GM21515 (cell line): Measurements from ENCODE around the gene MAD1L1.

ENCODE experiments used
- ATAC-seq: cut with Tn5 transposase; IDR thresholded peaks from one replicate; pipeline ENCODE4 v1.9.1; 2021; ENCODE audit not compliant: unreplicated experiment

Gene MAD1L1

DNA sequence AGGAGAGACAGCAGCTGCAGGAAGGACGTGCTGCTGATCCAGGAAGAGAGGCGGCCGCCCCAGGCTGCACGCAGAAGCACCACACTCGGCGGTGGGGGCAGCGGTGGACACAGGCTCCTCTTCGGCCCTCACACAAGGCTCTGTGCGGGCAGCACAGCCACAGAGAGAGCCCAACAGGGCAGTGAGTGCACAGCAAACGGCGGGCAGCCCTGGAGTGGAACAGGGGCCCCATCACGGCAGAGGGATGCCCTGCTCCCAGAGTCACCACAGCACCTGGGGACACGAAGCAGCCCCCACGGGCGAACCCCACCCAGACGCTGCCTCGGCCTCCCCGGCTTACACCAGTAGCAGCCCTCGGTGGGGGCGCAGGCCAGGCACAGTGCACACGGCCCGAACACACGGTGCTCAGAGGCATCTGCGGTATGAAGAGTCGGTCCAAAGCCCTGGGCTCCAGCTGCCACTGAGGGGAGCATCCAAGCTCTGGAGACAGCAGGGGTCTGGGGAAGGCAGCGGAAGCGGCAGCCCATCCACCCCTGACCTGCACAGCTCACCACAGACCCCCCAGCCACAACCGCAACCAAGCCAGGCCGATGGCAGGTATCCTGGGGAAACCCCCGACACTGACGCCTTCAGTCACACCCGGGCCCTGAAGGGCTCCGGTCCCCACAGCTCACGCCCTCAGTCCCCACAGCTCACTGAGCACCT, 26.1 kb upstream of the MAD1L1 start:
- peak; percentile 54 for ATAC-seq

DNA sequence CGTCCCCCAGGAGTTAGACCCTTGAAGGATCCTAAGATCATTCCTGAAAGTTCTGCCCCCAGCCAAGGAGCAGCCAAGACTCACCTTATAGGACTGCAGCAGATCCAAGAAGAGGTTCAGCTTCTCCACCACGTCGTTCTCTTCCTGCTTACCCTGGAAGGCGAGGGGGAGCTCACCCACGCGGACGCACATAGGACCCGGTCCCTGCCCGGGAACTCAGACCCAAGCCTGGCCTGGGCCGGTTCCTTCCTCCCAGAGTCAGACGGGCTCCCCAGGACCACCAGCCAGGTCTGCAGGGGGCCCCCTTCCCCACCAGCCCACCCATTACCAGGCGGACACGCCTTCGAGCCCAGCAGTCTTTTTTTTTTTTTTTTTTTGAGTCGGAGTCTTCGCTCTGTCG, 24.9 kb upstream of the MAD1L1 start:
- ATAC-seq, result no peak

DNA sequence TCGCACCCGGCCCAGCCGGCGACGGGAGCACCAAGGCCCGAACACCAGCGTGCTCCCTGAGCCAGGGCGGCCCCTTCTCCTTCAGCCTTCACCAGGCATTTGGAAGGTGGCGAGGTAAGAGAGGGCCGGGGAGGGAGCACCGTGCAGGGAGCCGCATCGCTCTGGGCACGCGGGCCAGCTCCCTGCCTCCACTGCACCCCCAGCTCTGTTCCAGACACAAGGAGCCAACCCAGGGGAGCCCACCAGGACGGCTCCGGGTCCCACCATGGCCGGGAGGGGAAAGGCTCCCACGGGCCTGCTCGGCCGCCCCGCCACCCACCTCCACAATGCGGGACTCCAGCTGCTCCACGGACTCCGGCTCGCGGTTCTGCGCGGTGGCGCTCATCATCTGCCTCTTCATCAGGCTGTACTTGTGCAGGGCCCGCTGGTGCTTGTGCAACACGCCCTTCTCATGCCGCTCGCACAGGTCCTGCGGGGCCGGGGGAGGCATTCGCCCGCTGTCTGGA, 24.4 kb upstream of the MAD1L1 start:
- no peak for ATAC-seq

DNA sequence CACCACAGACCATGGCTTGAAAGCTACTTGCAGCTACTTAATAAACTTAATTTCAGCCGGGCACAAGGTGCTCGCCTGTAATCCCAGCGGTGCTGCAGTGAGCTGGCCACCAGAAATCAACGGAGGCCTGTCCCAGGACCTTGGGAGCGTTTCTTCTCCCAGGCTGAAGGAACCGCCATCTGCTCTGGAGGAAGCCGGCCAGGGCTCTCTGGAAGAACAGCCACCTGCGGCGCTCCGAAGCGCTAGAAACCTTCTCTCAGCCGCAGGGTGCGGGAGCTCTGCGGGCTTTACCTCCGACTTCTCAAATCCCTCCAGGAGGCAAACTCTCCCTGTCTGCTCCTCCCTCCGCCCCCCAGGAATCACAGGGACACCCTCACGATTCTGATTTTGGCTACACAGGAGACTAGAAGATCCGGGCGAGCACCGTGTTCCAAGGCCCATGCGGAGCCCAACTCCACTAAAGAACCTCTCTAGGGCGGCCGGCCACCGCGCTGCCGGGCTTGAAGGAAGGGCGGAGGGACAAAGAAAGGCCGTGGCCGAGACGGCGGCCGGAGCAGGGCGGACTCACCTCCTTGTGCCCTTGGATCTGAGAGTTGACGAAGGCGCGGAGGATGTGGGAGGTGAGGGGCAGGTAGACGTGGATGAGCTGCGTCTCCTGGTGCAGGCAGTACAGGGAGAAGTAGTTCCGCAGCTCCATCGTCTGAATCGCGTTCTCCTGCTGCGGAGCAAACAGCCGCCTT, 23.7 kb upstream of the MAD1L1 start:
- ATAC-seq, result no peak

DNA sequence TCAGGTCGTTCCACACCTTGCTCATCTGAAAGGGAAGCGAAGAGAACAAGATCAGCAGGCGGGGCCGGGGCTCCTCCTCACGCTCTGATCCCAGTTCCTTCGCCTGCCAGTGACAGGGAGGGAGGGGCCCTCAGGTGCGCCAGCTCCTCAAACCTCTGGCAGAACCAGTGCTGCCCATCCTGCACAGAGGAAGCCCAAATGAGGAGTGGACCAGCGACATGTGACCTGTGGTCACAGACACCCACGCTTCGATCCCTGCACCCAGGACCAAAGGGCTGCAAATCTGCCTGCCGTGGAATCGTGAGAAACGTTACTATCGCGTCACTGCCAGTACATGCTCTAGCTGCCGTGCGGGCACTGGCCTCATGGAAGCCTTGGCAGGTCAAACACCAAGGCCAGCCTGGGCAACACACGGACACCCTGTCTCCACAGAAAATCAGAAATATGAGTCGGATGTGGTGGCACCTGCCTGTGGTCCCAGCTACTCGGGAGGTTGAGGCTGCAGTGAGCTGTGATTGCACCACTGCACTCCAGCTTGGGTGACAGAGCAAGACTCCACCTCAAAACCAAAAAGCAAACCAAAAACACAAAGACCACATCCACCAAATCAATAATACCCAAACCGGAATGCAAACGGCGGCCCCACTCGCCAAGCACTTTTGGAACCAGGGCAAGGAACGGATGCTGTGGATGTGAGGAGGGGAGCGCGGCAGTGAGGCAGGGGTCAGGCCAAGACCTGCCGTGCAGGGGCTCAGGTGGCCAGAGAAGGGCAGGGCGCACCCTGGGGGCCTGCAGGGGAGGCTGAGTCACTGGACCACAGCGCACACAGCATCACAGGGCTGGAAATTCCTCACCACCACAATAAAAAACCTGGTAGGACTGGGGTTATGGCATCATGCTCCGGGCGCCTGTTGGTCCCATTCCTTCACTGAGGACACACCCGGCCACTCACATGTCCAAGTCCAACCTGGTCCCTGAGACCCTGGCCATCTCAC, 22.7 kb upstream of the MAD1L1 start:
- no peak for ATAC-seq

DNA sequence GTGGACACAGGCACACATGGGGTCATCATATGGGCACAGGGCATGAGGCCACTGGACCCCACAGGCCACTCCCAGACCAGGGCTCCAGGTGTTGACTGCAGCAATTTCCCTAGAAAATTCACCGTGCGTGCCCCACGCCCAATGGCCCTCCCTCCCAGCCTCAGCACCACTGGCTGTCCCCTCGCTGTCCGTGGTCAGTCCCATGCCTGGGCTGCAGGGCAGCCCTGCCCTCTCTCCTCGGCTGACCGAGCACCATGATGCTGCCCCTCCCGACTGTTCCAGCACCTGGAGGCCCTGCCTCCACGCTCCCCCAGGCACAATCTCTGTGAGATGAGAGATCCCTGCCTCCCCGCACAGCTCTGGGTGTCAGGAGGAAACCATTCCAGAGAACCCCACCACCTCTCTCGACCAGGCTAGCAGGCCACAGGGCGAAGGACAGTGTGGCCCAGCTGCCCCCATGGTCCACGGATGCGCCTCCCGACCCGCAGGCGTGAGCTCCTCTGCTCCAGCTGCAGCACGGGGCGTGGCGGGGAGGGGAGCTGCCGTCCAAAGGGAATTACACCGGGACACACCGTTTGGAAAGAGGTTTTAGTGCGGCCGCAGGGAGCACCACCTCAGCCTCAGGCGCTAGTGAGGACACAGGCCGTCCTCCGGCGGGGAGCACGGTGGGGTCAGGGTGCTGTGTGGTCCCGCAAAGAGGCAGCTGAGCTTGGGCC, 21.8 kb upstream of the MAD1L1 start:
- no peak for ATAC-seq

DNA sequence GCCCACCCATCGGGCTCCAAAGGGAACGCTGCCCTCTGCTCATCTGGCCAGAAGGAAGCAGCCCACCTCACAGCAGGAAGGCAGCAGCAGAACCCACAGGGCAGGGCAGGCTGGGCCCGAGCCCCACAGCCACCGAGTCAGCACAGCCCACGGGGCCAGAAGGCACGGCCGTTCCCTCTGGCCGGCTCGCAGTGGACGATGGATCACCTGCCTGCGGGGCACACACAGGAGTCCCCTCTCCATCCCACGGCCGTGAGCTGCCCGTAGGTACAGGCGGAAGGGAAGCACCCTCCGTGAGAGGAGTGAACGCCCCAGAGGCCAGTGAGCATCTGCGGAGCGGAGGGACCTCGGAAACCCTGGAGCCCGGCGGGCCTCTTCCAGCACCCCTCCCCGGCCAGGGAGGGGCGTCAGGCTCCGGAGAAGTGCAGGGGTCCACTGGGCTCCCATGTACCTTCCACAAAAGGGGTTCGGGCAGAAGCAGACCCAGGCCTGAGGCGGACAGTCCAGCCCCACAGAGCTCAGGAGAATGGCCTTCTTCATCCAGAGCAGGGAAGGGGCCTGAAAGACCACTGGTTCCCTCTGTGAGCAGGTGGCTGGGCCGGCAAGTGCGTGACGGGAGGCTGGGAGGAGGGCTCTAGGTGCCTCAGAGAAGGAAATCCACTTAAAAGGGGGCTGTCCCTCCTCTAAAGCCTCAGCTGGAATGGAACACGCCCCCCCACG, 20.9 kb upstream of the MAD1L1 start:
- no peak for ATAC-seq

DNA sequence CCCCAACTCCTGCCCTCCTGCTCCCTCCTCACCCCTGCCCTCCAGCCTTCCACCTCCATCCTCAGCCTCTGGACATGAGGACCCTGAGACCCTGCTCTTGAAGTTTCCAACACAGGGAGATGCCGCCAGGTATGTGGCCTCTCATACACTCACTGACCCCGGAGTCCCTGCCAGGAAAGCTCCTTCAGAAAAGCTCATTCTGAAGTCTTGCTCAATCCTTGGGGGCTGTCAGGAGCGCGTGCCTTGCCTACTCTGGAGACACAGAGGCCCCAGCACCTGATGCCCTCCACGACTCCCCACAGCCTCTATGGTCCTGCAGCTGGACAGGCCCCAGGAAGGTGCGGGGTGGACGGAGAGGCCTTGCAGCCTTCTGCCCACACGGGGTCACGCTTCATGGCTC, 20.3 kb upstream of the MAD1L1 start:
- no peak for ATAC-seq

DNA sequence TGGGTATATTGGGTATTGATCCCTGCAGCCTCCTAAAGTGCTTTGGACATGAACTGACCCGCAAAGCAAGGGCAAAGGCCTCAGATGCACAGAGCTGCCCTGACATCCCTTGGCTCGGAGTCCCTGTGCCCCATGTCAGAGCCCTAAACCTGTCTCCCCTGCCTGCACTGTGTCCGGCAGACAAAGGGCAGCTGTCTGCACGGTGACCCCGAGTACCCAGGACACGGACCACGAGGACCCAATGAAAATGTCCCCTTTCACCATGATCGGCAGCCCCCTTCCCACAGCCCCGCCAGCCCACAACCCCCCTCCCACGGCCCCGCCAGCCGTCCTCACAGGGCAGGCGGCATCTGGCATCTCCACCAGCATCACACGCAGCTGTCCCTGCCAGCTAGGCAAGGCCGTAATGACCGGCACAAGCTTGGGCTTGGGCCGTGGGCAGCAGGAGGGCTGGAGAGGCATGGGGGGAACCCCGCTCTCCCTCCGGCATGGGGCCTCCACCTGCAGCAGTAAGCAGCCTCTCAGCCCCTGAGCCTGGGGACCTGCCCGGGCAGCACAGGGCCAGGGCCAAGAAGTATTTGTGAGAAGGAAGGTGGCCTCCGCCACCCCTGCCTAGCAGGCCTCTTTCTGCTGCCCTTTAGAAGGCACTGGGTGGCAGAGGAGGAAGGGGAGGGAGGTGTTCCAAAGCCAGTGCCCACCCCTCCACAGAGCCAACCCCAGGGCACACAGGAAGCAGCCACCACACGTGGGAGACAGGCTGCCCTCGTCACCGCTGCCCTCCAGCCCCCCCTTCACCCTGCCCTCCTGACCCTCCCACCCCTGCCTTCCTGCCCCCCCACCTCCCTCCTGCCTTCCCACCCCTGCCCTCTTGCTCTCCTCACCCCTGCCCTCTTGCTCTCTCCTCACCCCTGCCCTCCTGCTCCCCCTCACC, 19.4 kb upstream of the MAD1L1 start:
- ATAC-seq, result no peak

DNA sequence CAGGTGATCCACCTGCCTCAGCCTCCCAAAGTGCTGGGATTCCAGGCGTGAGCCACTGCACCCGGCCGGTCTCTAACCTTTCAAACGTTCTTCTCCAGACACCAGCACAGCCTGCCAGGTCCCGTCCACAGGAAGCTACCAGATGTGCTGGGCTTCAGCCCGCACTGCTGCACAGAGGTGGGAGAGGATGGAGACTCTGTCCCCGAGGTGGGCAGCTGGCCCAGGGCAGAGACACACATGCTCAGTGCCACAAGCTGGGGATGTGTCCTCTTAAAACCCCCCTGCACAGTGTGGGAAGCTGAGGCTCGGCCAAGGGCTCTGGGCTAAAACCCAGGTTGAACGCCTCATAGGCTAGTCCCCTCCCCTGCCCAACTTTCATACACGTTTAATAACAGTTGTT, 18.6 kb upstream of the MAD1L1 start:
- no peak for ATAC-seq

DNA sequence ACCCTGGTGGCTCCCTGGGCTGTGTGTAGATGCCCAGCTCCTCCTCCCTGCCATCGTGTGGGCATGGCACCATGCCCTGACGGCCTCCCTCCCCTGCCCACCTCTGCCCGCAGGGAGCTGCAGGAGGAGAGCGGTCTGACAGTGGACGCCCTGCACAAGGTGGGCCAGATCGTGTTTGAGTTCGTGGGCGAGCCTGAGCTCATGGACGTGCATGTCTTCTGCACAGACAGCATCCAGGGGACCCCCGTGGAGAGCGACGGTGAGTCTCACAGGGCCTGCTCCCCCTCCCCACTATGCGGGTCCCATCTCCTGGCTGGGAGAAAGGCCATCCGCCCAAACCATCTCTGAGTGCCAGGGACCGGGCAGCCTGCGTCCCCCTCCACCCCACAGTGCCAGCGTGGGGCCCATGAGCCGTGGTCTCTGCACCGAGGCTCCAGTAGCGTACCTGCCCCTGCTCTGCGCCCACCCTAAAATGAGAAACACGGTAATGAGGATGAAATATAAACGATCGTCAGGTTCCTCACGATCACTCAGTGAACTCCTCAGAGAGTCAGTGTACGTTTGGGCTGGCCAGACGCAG, 17.1 kb upstream of the MAD1L1 start:
- no peak for ATAC-seq

DNA sequence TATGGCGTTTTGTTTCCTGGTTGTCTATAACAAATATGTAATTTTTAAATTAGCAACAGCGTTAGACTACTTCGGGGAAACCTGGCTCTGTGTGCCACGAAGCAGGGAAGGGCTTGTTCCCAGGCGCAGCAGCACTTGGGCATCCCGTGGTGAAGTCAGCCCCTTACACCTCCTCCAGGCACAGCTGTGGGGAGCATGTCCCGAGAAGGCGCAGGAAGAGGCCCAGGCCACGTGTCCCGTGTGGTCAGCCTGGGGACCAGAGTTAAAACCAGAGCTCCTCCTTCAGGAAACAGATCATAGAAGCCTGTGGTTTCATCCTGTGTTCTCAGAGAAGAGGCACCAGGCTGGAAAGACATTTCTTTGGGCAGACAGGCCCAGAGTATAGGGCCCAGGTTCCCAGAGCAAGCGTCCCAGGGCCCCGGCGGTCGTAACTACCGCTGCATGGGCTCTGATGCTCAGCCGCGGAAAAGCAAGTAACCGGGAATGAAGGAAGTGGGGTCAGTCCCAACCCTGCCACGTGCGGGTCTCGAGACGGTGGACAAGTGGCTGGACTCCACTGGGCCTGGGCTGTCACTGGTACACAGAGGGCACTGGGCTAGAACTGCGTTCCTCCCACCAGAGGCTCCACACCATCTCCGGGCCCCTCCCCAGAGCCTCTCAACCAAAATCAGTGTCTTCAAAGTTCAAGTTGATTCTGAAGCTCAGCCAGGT, 16.4 kb upstream of the MAD1L1 start:
- ATAC-seq, result no peak

DNA sequence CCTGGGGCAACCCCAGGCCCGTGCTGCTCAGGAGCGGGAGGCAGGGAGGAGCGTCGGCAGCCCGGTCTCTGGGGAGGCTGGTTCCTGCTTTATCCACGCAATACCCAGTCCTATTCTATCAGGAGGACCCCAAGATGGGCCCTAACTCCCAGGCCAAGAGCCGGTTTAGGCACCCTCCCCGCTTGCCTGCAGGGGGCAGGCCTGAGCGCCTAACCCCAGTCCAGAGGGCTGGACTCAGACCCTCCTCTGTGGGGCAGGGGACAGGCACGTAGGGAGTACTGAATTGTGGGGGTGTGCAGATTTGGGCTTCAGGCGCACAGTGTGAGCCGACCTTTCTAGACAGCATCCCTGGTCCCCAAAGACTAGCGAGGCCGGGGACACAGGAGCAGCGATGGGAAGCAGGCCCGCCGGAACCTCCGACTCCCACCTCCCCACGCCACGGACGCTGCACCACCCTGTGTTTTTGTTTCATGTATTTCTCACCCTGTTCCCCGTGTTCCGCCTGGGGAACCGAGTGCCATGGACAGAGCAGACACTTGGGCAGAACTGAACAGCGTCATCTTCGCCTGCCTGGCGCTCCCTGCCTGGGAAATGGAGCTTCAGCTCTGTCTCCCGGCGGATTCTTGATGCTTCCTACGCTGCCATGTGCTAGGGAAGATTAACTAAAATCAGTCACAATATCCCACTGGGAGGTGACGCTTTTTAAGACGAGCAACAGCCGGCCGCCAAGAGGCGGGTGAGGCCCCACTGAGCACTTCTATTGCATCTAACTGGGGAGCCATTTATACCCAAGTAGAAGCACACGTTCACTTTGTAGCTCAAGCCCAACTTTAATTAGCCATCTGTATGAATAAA, 14.6 kb upstream of the MAD1L1 start:
- no peak for ATAC-seq

DNA sequence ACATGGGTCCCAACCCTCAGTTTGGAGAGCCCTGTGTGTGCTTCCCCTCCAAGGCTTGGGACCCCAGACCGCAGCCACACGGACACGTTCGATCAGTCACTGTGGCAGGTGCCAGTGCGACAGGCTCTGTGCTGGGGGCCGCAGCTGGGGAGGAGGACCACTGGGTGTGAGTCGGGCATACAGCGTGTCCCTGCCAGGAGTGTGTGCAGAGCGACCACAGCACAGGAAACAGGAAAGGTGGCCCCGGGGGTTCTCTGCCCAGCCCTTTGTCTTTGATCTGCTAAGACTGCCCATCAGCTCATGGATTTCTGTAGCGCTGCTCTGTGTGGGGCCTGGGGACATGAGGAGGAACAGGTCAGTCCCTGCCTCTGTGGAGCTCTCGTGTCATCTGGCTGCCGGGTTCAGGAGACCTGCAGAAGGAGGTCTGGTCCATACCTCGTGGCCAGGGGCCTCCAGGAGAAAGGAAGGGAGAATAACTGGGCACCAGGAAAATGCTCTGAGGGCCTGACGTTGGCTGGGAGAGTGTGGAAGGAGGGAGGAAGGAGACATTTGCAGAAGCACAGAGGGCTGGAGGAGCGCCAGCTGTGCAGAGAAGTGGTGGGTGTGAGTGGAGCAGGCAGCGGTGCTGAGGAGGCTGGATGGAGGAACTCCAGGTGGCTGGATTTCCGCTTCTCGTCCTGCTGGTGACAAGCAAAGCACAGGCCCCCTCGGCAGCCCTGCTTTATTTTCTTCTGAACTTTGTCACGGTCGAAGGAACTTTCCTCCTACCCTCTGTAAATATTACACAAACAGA, 13.3 kb upstream of the MAD1L1 start:
- no peak for ATAC-seq

DNA sequence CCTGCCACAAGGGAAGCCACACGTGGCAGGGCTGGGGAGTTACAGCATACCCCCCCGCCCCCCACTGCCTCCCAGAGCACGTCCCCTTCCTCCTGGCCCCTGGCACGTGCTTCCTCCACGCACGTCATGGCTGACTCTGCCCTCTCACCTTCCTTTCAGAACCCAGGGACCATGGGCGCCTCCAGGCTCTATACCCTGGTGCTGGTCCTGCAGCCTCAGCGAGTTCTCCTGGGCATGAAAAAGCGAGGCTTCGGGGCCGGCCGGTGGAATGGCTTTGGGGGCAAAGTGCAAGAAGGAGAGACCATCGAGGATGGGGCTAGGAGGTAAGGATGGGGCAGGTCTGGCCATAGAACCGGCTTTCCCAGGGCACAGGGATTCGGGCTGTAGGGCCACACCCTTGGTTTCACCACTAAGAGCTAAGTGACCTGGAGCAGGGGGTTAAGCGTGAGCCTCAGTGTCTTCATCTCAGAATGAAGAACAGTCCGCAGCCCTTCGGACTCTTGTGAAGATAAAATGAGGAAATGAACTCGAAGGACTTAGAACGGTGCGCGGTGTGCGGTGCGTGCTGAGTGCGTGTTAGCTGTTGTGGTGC, 11.8 kb upstream of the MAD1L1 start:
- ATAC-seq, result no peak

DNA sequence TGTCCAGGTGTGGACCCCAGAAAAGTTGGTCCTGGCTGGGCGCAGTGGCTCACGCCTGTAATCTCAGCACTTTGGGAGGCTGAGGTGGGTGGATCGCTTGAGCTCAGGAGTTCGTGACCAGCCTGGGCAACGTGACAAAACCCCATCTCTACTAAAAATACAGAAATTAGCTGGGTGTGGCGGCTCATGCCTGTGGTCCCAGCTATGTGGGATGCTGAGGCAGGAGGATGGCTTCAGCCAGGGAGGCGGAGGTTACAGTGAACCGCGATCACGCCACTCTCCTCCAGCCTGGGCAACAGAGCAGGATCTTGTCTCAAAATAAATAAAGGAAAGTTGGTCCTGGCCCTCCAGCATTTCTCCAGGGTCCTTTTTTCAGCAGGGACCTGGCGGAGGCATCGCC, 10.7 kb upstream of the MAD1L1 start:
- ATAC-seq, result no peak
